ENCODE measurements around the gene FPGT. TPM values are rescaled to one million over a fixed set of nuclear protein-coding genes. Genes with fewer than 3 reads are reported as not detected.

FPGT gene
- total and polyA plus RNA-seq, 2 donors (not counting 3 experiments of a cell fraction or from before 2014, with no cell fraction given), result 4.3 to 10.9 TPM

DNA sequence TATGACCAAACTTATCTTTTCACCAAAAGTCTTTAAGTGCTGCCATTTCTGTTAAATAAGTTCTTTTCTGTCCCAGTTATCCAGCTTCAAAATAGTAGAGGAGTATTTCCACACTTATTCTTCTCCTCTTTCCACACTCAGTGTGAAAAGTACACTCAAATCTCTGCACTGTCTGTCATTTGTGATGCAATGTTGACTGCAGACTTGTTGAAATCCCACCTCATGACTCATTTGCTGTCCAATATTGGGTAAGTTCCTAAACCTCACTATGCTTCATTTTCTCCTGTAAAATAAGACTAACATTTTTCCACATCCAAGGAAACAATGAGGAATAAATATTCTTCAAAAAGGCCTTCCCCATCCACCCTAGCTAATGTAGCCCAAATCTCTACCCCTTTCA lies 17.6 kb upstream of the FPGT start:
- Histone ChIP-seq H3K4me3 (replicated peaks in 1 of 3; ENCODE audit: insufficient read depth in 1 of 3, low read depth in 1 of 3, low read length in 3 of 3) (no peak overlapping the region), H3K79me2 (ENCODE audit: control insufficient read depth, insufficient read depth, low read length) (no peaks in the 10 kb centered on the region), H3K4me1 (ENCODE audit: control insufficient read depth, extremely low read depth, insufficient read depth, low read length) (no peaks in the 10 kb centered on the region), H3K9me3 (replicated peaks; ENCODE audit: control insufficient read depth, insufficient read depth, low read length) (no peaks in the 10 kb centered on the region), H3K9me1 (replicated peaks; ENCODE audit: control insufficient read depth, extremely low read depth, insufficient read depth, low read length) (no peaks in the 10 kb centered on the region), H3K4me2 (ENCODE audit: insufficient read depth, low read length) (no peak overlapping the region), H3K27ac (ENCODE audit: insufficient read depth, low read depth, low read length) (no peak overlapping the region), H3K9ac (replicated peaks; ENCODE audit: extremely low read depth, insufficient read depth, low read length) (no peak overlapping the region), H4K20me1 (replicated peaks; ENCODE audit: control insufficient read depth, extremely low read depth, insufficient read depth, low read length) (no peaks in the 10 kb centered on the region), H2AFZ (ENCODE audit: low read depth, low read length) (no peak overlapping the region), H3K36me3 (ENCODE audit: control insufficient read depth in 2 of 2, extremely low read depth in 1 of 2, insufficient read depth in 2 of 2, low read length in 2 of 2) (no peaks in the 10 kb centered on the region), H3K27me3 (ENCODE audit: control insufficient read depth in 2 of 2, insufficient read depth in 2 of 2, low read length in 2 of 2) (no peaks in the 10 kb centered on the region)
- intact Hi-C loops (cut with micrococcal nuclease) (no loop called here), dilution Hi-C loops (cut with MboI; ENCODE audit: extremely low pct_ligation_motif_present, low sequenced_read_pairs) (no loop called here)
- BruUV-seq (replicated peaks), result no TSS peak
- DNase-seq (ENCODE audit: low read depth, low spot score), result no peak
- POLR2A ChIA-PET, result no interaction called here
- no peak for TF ChIP-seq POLR2A (IDR thresholded peaks at IDR 0.05; ENCODE audit: low read depth, low read length)
- FAIRE-seq, result no peak
- CTCF ChIA-PET, result interaction anchor here (1.6 kb wide), 1 partner anchor 86 kb away, joined by 3 read pairs; no protein-coding TSS in a partner anchor

DNA sequence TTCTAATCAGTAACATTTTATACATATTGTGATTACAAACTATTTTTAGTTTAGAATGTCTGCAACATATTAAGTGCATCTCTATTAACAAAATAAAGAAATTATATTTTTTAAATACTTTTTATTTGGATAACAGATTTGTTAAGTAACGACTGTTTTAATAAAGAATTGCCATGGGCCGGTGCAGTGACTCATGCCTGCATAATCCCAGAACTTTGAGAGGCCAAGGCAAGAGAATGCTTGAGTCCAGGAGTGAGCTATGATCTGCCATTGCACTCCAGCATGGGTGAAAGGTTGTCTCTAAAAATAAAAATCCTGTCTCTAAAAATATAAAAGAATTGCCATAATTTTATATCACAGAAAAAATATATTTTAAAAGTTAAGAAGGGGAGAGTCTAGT lies 4.1 kb upstream of the FPGT start:
- Histone ChIP-seq H3K36me3 (ENCODE audit: control insufficient read depth in 2 of 2, extremely low read depth in 1 of 2, insufficient read depth in 2 of 2, low read length in 2 of 2) (no peaks in the 10 kb centered on the region), H3K4me1 (ENCODE audit: control insufficient read depth, extremely low read depth, insufficient read depth, low read length) (peaks cover 7% of the 10 kb centered on the region), H3K79me2 (ENCODE audit: control insufficient read depth, insufficient read depth, low read length) (no peaks in the 10 kb centered on the region), H4K20me1 (replicated peaks; ENCODE audit: control insufficient read depth, extremely low read depth, insufficient read depth, low read length) (no peaks in the 10 kb centered on the region), H3K9ac (replicated peaks; ENCODE audit: extremely low read depth, insufficient read depth, low read length) (no peak overlapping the region), H3K4me2 (ENCODE audit: insufficient read depth, low read length) (no peak overlapping the region), H3K9me3 (replicated peaks; ENCODE audit: control insufficient read depth, insufficient read depth, low read length) (no peaks in the 10 kb centered on the region), H3K27me3 (ENCODE audit: control insufficient read depth in 2 of 2, insufficient read depth in 2 of 2, low read length in 2 of 2) (no peaks in the 10 kb centered on the region), H2AFZ (ENCODE audit: low read depth, low read length) (no peak overlapping the region), H3K4me3 (replicated peaks in 1 of 3; ENCODE audit: insufficient read depth in 1 of 3, low read depth in 1 of 3, low read length in 3 of 3) (no peak overlapping the region), H3K27ac (ENCODE audit: insufficient read depth, low read depth, low read length) (no peak overlapping the region), H3K9me1 (replicated peaks; ENCODE audit: control insufficient read depth, extremely low read depth, insufficient read depth, low read length) (no peaks in the 10 kb centered on the region)
- POLR2A ChIA-PET, result no interaction called here
- FAIRE-seq, result no peak
- no peak for DNase-seq (ENCODE audit: low read depth, low spot score)
- intact Hi-C loops (cut with micrococcal nuclease), result loop anchor here (10.0 kb wide), 2 partner anchors 541 to 1909 kb away; partner anchors contain the start of genes CRYZ, NEGR1 and TYW3
- CTCF ChIA-PET, result no interaction called here
- TF ChIP-seq, protein P1, sequence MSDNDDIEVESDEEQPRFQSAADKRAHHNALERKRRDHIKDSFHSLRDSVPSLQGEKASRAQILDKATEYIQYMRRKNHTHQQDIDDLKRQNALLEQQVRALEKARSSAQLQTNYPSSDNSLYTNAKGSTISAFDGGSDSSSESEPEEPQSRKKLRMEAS (IDR thresholded peaks at IDR 0.05; ENCODE audit: insufficient read depth, insufficient read length), result no peak
- TF ChIP-seq, protein P2, sequence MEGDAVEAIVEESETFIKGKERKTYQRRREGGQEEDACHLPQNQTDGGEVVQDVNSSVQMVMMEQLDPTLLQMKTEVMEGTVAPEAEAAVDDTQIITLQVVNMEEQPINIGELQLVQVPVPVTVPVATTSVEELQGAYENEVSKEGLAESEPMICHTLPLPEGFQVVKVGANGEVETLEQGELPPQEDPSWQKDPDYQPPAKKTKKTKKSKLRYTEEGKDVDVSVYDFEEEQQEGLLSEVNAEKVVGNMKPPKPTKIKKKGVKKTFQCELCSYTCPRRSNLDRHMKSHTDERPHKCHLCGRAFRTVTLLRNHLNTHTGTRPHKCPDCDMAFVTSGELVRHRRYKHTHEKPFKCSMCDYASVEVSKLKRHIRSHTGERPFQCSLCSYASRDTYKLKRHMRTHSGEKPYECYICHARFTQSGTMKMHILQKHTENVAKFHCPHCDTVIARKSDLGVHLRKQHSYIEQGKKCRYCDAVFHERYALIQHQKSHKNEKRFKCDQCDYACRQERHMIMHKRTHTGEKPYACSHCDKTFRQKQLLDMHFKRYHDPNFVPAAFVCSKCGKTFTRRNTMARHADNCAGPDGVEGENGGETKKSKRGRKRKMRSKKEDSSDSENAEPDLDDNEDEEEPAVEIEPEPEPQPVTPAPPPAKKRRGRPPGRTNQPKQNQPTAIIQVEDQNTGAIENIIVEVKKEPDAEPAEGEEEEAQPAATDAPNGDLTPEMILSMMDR (IDR thresholded peaks at IDR 0.05; ENCODE audit: extremely low read depth in 1 of 2, insufficient read depth in 1 of 2, low read depth in 1 of 2, low read length in 2 of 2), result no peak
- TF ChIP-seq POLR2A (IDR thresholded peaks at IDR 0.05; ENCODE audit: low read depth, low read length) (no peak), JUN (IDR thresholded peaks at IDR 0.05; ENCODE audit: borderline replicate concordance, insufficient read depth, insufficient read length, low read depth) (no peak), EZH2 (IDR thresholded peaks at IDR 0.05; ENCODE audit: borderline replicate concordance, low read depth, low read length, severe bottlenecking) (no peak), MYC (IDR thresholded peaks at IDR 0.05; ENCODE audit: low read depth, low read length) (no peak), GATA2 (IDR thresholded peaks at IDR 0.05; ENCODE audit: insufficient read depth, insufficient read length, low read depth, low read length) (no peak), FOS (IDR thresholded peaks at IDR 0.05; ENCODE audit: borderline replicate concordance, insufficient read depth, low read length) (no peak), POLR2AphosphoS5 (IDR thresholded peaks at IDR 0.05; ENCODE audit: insufficient read depth, low read depth, low read length) (no peak)
- no TSS peak for BruUV-seq (replicated peaks)
- dilution Hi-C loops (cut with MboI; ENCODE audit: extremely low pct_ligation_motif_present, low sequenced_read_pairs), result no loop called here

All from endothelial cell of umbilical vein (primary cell).